Measurements from ENCODE around the gene TPSAB1.

- no peak for TF ChIP-seq EZH2phosphoT487 (conservative IDR thresholded peaks at IDR 0.05; ENCODE audit: low read length)
- no peak for TF ChIP-seq CTCF (IDR thresholded peaks at IDR 0.05; ENCODE audit: insufficient read depth, low read length, poor library complexity, severe bottlenecking)
Measured at GRCh38 chr16:1275791-1276579, 35.5 kb downstream of the TPSAB1 start.

Data from SU-DHL-6 (cell line).